A549 (cell line): ENCODE measurements around the gene PPP1R13L.

ENCODE experiments used
- CEBPB ChIP-seq, 2 experiments: fragments of >200 bp in 1 of 2; sonication (Bioruptor Twin) in 1 of 2; formaldehyde crosslinking in 1 of 2; IDR thresholded peaks; 2 replicates each; pipeline ENCODE4 v1.6.1; 2012 to 2016
- CTCF ChIP-seq: fragments of >200 bp; sonication (Bioruptor Twin); formaldehyde crosslinking; IDR thresholded peaks from 3 replicates; pipeline ENCODE4 v1.5.1; 2016
- ELK1 ChIP-seq: fragments of 150-350 bp; IDR thresholded peaks from 2 replicates; pipeline ENCODE4 v1.6.1; 2014; ENCODE audit warnings: low read depth, mild to moderate bottlenecking, low read length
- EP300 ChIP-seq, 2 experiments: fragments of >200 bp; sonication (Bioruptor Twin); formaldehyde crosslinking; IDR thresholded peaks; 2 replicates in 1 of 2; 3 replicates in 1 of 2; pipeline ENCODE4 v1.6.1; 2016 to 2017
- HDAC2 ChIP-seq: fragments of 200-600 bp; sonication (generic); IDR thresholded peaks from 2 replicates; pipeline ENCODE4 v1.6.1; 2016
- MAX ChIP-seq: IDR thresholded peaks from 2 replicates; pipeline ENCODE4 v1.6.1; 2012
- NR3C1 ChIP-seq: fragments of >200 bp; sonication (Bioruptor Twin); formaldehyde crosslinking; IDR thresholded peaks from 3 replicates; pipeline ENCODE4 v1.6.1; 2017
- PHF8 ChIP-seq: fragments of 200-600 bp; sonication (generic); IDR thresholded peaks from 2 replicates; pipeline ENCODE4 v1.6.1; 2016; ENCODE audit warnings: low read depth, mild to moderate bottlenecking, antibody characterized with exemption, moderate library complexity, borderline replicate concordance
- POLR2A ChIP-seq: IDR thresholded peaks from 2 replicates; pipeline ENCODE4 v1.6.1; 2012; ENCODE audit warnings: mild to moderate bottlenecking, low read length
- RAD21 ChIP-seq, 2 experiments: fragments of >200 bp in 1 of 2; sonication (Bioruptor Twin) in 1 of 2; formaldehyde crosslinking in 1 of 2; IDR thresholded peaks in 1 of 2; conservative IDR thresholded peaks in 1 of 2; 2 replicates in 1 of 2; 3 replicates in 1 of 2; pipeline ENCODE4 v1.6.1; 2012 to 2018; ENCODE audit warnings: inconsistent platforms in 1 of 2
- RFX5 ChIP-seq: fragments of 450-650 bp; IDR thresholded peaks from 2 replicates; pipeline ENCODE4 v1.7.1; 2014; ENCODE audit warnings: antibody characterized with exemption, mild to moderate bottlenecking, moderate library complexity
- TP53 ChIP-seq: fragments of 250-450 bp; sonication (Bioruptor Pico); IDR thresholded peaks from 2 replicates; pipeline ENCODE4 v1.5.0; 2021; ENCODE audit warnings: mild to moderate bottlenecking, moderate library complexity

- TF ChIP-seq CTCF (no peak), NR3C1 (no peak), ELK1 (no peak), POLR2A (no peak), PHF8 (no peak), RFX5 (no peak), TP53 (CRISPR knock-in tag) (no peak), RAD21 (conservative IDR thresholded peaks at IDR 0.05 in 1 of 2, IDR thresholded peaks at IDR 0.05 in 1 of 2) (no peak), EP300 (IDR thresholded peaks at IDR 0.05) (no peak), CEBPB (IDR thresholded peaks at IDR 0.05) (no peak), HDAC2 (no peak), MAX (no peak)
Observed at GRCh38 chr19:45344621-45345505, 60.0 kb downstream of the PPP1R13L start.
